Nephron progenitor cell (in vitro differentiated cells): ENCODE results near the gene TMIE.
"Not testable (repeated sequence)": the region's sequence is repeated elsewhere in the genome, so short reads cannot be mapped to it uniquely, and the experiment has no call there.

Experiments used
- DNase-seq: peaks from one replicate; pipeline ENCODE4 v3.0.0; 2021
- H3K27ac Mint-ChIP-seq: 2 replicates; pipeline ENCODE4 v1.8.0; 2021; ENCODE audit warnings: mild to moderate bottlenecking, moderate library complexity, mixed read lengths
- H3K27me3 Mint-ChIP-seq: 2 replicates; pipeline ENCODE4 v1.8.0; 2021; ENCODE audit warnings: mild to moderate bottlenecking, low read depth, mixed read lengths; ENCODE audit not compliant: poor library complexity
- H3K36me3 Mint-ChIP-seq: 2 replicates; pipeline ENCODE4 v1.8.0; 2021; ENCODE audit warnings: low read depth, mixed read lengths
- H3K4me1 Mint-ChIP-seq: 2 replicates; pipeline ENCODE4 v1.8.0; 2021; ENCODE audit warnings: mixed read lengths
- H3K4me3 Mint-ChIP-seq: 2 replicates; pipeline ENCODE4 v1.8.0; 2021; ENCODE audit warnings: mild to moderate bottlenecking, moderate library complexity, mixed read lengths
- H3K9me3 Mint-ChIP-seq: 2 replicates; pipeline ENCODE4 v1.8.0; 2021; ENCODE audit warnings: mild to moderate bottlenecking, moderate library complexity, mixed read lengths
- CTCF ChIP-seq: fragments of 200-600 bp; sonication (generic); IDR thresholded peaks from 2 replicates; pipeline ENCODE4 v1.5.0; 2021; ENCODE audit warnings: antibody characterized with exemption

TMIE gene

GRCh38 chr3:46736006-46736872 lies 35.0 kb downstream of the TMIE start:
- Mint-ChIP-seq H3K9me3 (no peaks in the 10 kb centered on the region), H3K27ac (peak overlapping the region; percentile 29), H3K4me1 (peaks cover 5% of the 10 kb centered on the region), H3K4me3 (no peak overlapping the region), H3K27me3 (peaks cover 17% of the 10 kb centered on the region), H3K36me3 (no peaks in the 10 kb centered on the region)
- no peak for TF ChIP-seq CTCF
- no peak for DNase-seq

- Mint-ChIP-seq H3K9me3 (no peaks in the 10 kb centered on the region), H3K4me1 (peaks cover 5% of the 10 kb centered on the region), H3K36me3 (no peaks in the 10 kb centered on the region), H3K27me3 (peaks cover 12% of the 10 kb centered on the region), H3K4me3 (no peak overlapping the region), H3K27ac (no peak overlapping the region)
- no peak for TF ChIP-seq CTCF
- DNase-seq = no peak
Measured at GRCh38 chr3:46737329-46737731, 36.1 kb downstream of the TMIE start.

- not testable (repeated sequence) for H3K27ac Mint-ChIP-seq, H3K4me3 Mint-ChIP-seq, H3K36me3 Mint-ChIP-seq, H3K9me3 Mint-ChIP-seq, DNase-seq
- peaks cover 12% of the 10 kb centered on the region for H3K27me3 Mint-ChIP-seq
- peaks cover 11% of the 10 kb centered on the region for H3K4me1 Mint-ChIP-seq
Measured at GRCh38 chr3:46739565-46739964, 38.4 kb downstream of the TMIE start.

- Mint-ChIP-seq H3K36me3 (no peaks in the 10 kb centered on the region), H3K4me3 (no peak overlapping the region), H3K27ac (no peak overlapping the region), H3K9me3 (no peaks in the 10 kb centered on the region), H3K27me3 (peaks cover 6% of the 10 kb centered on the region), H3K4me1 (peaks cover 7% of the 10 kb centered on the region)
- TF ChIP-seq CTCF = no peak
- DNase-seq = peak; percentile 43
Measured at GRCh38 chr3:46742992-46743585, 41.9 kb downstream of the TMIE start.

- H3K4me3 Mint-ChIP-seq = no peak overlapping the region
- TF ChIP-seq CTCF = no peak
- peaks cover 16% of the 10 kb centered on the region for H3K4me1 Mint-ChIP-seq
- DNase-seq = no peak
- H3K27ac Mint-ChIP-seq = no peak overlapping the region
- H3K9me3 Mint-ChIP-seq = no peaks in the 10 kb centered on the region
- H3K27me3 Mint-ChIP-seq = peaks cover 7% of the 10 kb centered on the region
- H3K36me3 Mint-ChIP-seq = no peaks in the 10 kb centered on the region
Measured at GRCh38 chr3:46746711-46747110, 45.5 kb downstream of the TMIE start.

GRCh38 chr3:46748170-46748569 lies 47.0 kb downstream of the TMIE start:
- H3K9me3 Mint-ChIP-seq = no peaks in the 10 kb centered on the region

More at GRCh38 chr3:46748170-46748569, 47.0 kb downstream of the TMIE start:
- H3K27me3 Mint-ChIP-seq = peaks cover 11% of the 10 kb centered on the region
- peaks cover 13% of the 10 kb centered on the region for H3K4me1 Mint-ChIP-seq
- no peak overlapping the region for H3K27ac Mint-ChIP-seq
- H3K4me3 Mint-ChIP-seq = no peak overlapping the region
- no peaks in the 10 kb centered on the region for H3K36me3 Mint-ChIP-seq
- no peak for TF ChIP-seq CTCF
- DNase-seq = no peak
